GM12875 (cell line): ENCODE measurements around the gene BCO1.
"Not testable (repeated sequence)": the region's sequence is repeated elsewhere in the genome, so short reads cannot be mapped to it uniquely, and the experiment has no call there.

Experiments
- H3K4me3 ChIP-seq: one replicate; pipeline ENCODE4 v1.5.1; 2011; ENCODE audit warnings: low read depth, low read length, control low read depth
- TF ChIP-seq, protein P1 (sequence below): IDR thresholded peaks from 2 replicates; pipeline ENCODE4 v1.5.1; 2011; ENCODE audit warnings: low read depth, mild to moderate bottlenecking, control low read depth, inconsistent platforms, low read length, moderate library complexity, borderline replicate concordance; ENCODE audit not compliant: insufficient read depth

Gene BCO1

DNA sequence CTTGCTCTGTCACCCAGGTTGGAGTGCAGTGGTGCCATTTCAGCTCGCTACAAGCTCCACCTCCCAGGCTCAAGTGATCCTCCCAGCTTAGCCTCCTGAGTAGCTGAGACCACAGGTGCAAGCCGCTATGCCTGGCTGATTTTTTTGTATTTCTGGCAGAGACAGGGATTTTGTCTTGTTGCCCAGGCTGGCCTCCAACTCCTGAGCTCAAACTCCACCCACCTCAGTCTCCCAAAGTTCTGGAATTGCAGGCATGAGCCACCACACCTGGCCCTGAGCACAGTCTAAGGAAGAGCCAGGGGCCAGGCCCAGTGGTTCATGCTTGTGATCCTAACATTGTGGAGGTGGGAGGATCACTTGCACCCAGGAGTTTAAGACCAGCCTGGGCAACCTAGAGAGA is 21.8 kb upstream of the BCO1 start:
- no peak overlapping the region for H3K4me3 ChIP-seq
- TF ChIP-seq, protein P1, sequence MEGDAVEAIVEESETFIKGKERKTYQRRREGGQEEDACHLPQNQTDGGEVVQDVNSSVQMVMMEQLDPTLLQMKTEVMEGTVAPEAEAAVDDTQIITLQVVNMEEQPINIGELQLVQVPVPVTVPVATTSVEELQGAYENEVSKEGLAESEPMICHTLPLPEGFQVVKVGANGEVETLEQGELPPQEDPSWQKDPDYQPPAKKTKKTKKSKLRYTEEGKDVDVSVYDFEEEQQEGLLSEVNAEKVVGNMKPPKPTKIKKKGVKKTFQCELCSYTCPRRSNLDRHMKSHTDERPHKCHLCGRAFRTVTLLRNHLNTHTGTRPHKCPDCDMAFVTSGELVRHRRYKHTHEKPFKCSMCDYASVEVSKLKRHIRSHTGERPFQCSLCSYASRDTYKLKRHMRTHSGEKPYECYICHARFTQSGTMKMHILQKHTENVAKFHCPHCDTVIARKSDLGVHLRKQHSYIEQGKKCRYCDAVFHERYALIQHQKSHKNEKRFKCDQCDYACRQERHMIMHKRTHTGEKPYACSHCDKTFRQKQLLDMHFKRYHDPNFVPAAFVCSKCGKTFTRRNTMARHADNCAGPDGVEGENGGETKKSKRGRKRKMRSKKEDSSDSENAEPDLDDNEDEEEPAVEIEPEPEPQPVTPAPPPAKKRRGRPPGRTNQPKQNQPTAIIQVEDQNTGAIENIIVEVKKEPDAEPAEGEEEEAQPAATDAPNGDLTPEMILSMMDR: no peak

DNA sequence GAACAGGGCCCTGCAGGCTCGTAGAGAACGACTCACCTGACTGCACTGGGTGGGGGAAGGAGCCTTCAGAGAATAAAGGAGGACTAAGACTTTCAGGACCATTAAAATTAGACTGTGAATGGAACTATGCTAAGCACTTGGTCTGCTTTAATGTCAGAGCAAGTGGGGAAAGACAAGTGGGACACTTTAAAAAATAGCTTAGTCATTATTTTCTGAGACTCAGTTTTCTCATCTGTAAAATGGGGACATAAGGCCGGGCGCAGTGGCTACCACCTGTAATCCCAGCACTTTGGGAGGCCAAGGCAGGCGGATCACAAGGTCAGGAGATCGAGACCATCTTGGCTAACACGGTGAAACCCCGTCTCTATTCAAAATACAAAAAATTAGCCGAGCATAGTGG is 19.3 kb upstream of the BCO1 start:
- H3K4me3 ChIP-seq: no peak overlapping the region
- TF ChIP-seq, protein P1: no peak

DNA sequence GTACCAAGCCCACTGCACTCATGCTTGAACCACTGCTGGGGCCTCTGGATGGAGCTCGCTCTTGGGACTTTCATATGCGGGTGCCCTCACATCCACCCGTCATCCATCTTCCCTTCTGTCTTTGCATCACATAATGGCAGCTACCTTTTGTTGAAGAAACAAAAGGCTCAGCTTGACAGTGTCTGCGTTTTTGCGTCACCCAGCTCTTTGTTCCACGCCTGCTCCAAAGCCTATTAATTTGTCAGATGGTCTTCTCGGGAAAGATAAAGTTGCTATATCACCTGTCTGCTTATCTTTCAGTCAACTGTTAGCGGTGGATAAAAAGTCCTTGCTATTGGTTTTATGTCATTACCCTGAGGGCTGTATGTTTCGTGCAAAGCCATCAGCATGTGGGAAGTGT is 18.1 kb upstream of the BCO1 start:
- TF ChIP-seq, protein P1: no peak

DNA sequence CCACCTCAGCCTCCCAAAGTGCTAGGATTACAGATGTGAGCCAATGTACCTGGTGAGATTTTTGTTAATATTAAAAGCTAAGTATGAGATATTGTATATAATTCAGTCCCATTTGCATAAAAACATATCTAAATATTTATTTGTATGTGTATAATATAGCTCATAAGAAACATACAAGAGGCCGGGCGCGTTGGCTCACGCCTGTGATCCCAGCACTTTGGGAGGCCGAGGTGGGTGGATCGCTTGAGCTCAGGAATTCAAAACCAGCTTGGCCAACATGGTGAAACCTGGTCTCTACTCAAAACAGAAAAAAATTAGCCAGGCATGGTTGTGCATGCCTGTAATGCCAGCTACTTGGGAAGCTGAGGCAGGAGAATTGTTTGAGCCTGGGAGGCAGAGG is 16.8 kb upstream of the BCO1 start:
- TF ChIP-seq, protein P1: no peak
- H3K4me3 ChIP-seq: no peak overlapping the region

More for the DNA sequence above, 18.1 kb upstream of the BCO1 start:
- no peak overlapping the region for H3K4me3 ChIP-seq

DNA sequence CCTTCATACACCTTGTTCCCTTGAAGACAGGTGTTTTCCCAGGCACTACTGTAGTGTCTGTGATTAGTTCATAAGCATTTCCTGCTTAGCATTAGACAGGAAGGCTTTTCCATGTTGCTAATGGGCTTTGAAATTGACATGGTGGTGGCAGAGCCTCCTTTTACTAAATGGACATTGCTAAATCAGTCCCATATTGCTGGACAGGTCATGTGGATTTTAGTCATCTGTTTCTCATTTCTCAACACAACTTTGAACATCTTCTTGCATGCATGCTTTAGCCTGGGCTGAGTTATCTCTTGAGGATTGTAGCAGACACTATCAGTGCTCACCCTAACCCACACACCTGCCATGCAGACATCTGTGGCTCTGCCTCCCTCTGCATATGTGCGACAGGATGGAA is 13.7 kb upstream of the BCO1 start:
- TF ChIP-seq, protein P1: no peak
- no peak overlapping the region for H3K4me3 ChIP-seq

DNA sequence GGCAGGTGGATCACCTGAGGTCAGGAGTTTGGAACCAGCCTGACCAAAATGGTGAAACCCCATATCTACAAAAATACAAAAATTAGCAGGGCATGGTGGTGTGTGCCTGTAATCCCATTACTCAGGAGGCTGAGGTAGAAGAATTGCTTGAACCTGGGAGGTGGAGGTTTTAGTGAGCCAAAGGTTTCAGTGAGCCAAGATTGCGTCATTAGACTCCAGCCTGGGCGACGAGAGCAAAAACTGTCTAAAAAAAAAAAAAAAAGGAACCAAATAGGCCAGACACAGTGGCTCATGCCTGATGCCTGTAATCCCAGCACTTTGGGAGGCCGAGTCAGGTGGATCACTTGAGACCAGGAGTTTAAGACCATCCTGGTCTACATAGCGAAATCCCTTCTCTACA is 12.8 kb upstream of the BCO1 start:
- not testable (repeated sequence) for H3K4me3 ChIP-seq

DNA sequence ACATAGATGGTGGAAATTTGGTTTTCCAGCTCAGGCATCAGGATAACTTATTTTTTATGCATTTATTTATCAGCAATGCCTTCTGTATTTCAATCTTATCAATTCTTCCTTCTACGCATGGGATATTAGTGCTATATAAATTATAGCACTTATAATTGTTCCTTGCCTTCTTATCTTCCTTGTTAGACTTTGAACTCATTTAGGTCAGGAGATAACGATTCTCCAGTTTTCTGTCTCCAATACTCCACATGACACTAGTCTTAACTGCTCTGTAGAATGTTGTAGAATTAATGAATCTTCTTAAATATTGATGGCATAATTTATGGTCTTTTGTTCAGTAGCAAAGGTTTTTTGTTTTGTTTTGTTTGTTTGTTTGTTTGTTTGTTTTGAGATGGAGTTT is 10.7 kb upstream of the BCO1 start:
- no peak overlapping the region for H3K4me3 ChIP-seq
- TF ChIP-seq, protein P1: no peak

DNA sequence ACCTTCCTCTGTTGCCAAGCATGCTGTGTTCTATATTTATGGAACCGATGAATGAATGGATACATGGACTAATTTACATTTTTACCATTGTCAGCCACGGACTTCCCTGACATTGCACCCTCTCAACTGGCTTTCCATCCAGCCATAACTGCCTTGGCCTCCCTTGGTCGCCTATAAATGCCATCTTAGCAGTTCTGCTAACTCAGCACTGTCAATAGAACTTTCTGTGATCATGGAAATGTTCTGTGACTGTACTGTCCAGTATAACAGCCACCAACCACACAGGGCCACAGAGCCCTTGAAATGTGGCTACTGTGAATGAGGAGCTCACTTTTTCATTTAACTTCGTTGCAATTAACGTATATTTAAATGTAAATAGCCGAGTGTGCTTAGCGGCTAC is 8.7 kb upstream of the BCO1 start:
- H3K4me3 ChIP-seq: no peak overlapping the region
- TF ChIP-seq, protein P1: no peak
